H9 (cell line): ENCODE data around the gene FKRP. TPM values are rescaled to one million over a fixed set of nuclear protein-coding genes. Genes with fewer than 3 reads are reported as not detected.

Source experiments
- DNase-seq: peaks from one replicate; pipeline ENCODE4 v3.0.0-alpha.2; 2017
- H2AFZ ChIP-seq: one replicate; pipeline ENCODE4 v1.6.1; 2013; ENCODE audit warnings: mild to moderate bottlenecking, low read length, control low read depth, moderate library complexity
- H2AK5ac ChIP-seq: 2 replicates; pipeline ENCODE4 v1.6.1; 2013; ENCODE audit warnings: low read length, control low read depth, mixed read lengths; ENCODE audit not compliant: insufficient read length
- H2BK120ac ChIP-seq: one replicate; pipeline ENCODE4 v1.6.1; 2013; ENCODE audit warnings: low read depth, mild to moderate bottlenecking, low read length, control low read depth, inconsistent platforms; ENCODE audit not compliant: poor library complexity, severe bottlenecking
- H2BK12ac ChIP-seq: 2 replicates; pipeline ENCODE4 v1.6.1; 2013; ENCODE audit warnings: low read length, control low read depth, mixed read lengths, low read depth; ENCODE audit not compliant: insufficient read length
- H2BK15ac ChIP-seq: 2 replicates; pipeline ENCODE4 v1.6.1; 2013; ENCODE audit warnings: low read depth, low read length, control low read depth
- H2BK20ac ChIP-seq: one replicate; pipeline ENCODE4 v1.6.1; 2013; ENCODE audit warnings: low read depth, mild to moderate bottlenecking, low read length, control low read depth, inconsistent platforms; ENCODE audit not compliant: poor library complexity, severe bottlenecking
- H2BK5ac ChIP-seq: 2 replicates; pipeline ENCODE4 v1.6.1; 2013; ENCODE audit warnings: low read length, control low read depth, mixed read lengths; ENCODE audit not compliant: insufficient read length
- H3K14ac ChIP-seq: 2 replicates; pipeline ENCODE4 v1.6.1; 2013; ENCODE audit warnings: low read length, control low read depth; ENCODE audit not compliant: insufficient read depth
- H3K18ac ChIP-seq: 2 replicates; pipeline ENCODE4 v1.6.1; 2013; ENCODE audit warnings: low read depth, mild to moderate bottlenecking, mixed read lengths, low read length, control low read depth; ENCODE audit not compliant: insufficient read length
- H3K23ac ChIP-seq: 2 replicates; pipeline ENCODE4 v1.6.1; 2013; ENCODE audit warnings: low read length, control low read depth, mixed read lengths, low read depth; ENCODE audit not compliant: insufficient read length
- H3K23me2 ChIP-seq: 2 replicates; pipeline ENCODE4 v1.6.1; 2013; ENCODE audit warnings: low read depth, mild to moderate bottlenecking, mixed read lengths, low read length, control low read depth; ENCODE audit not compliant: insufficient read length, poor library complexity, severe bottlenecking
- H3K27ac ChIP-seq: 2 replicates; pipeline ENCODE4 v1.5.1; 2013; ENCODE audit warnings: low read length, control low read depth, mixed read lengths, low read depth; ENCODE audit not compliant: insufficient read length
- H3K27me3 ChIP-seq: 2 replicates; pipeline ENCODE4 v1.6.1; 2013; ENCODE audit warnings: low read length, control low read depth, inconsistent platforms; ENCODE audit not compliant: insufficient read depth
- H3K4ac ChIP-seq: 2 replicates; pipeline ENCODE4 v1.6.1; 2013; ENCODE audit warnings: low read depth, mild to moderate bottlenecking, control low read depth, inconsistent platforms, low read length, moderate library complexity
- H3K4me1 ChIP-seq: 2 replicates; pipeline ENCODE4 v1.6.1; 2013; ENCODE audit warnings: low read length, control low read depth, inconsistent platforms; ENCODE audit not compliant: insufficient read depth
- H3K4me2 ChIP-seq: 2 replicates; pipeline ENCODE4 v1.6.1; 2013; ENCODE audit warnings: low read length, control low read depth, mixed read lengths; ENCODE audit not compliant: insufficient read length, insufficient read depth
- H3K56ac ChIP-seq: 2 replicates; pipeline ENCODE4 v1.6.1; 2013; ENCODE audit warnings: low read depth, mild to moderate bottlenecking, mixed read lengths, low read length, control low read depth; ENCODE audit not compliant: insufficient read length
- H3K79me1 ChIP-seq: 2 replicates; pipeline ENCODE4 v1.6.1; 2013; ENCODE audit warnings: low read depth, mild to moderate bottlenecking, moderate library complexity, low read length, control low read depth, inconsistent platforms; ENCODE audit not compliant: insufficient read depth, poor library complexity, severe bottlenecking
- H3K79me2 ChIP-seq: 2 replicates; pipeline ENCODE4 v1.6.1; 2013; ENCODE audit warnings: low read length, control low read depth, inconsistent platforms; ENCODE audit not compliant: insufficient read depth
- H3K9ac ChIP-seq: 2 replicates; pipeline ENCODE4 v1.6.1; 2013; ENCODE audit warnings: low read length, control low read depth, mixed read lengths; ENCODE audit not compliant: insufficient read length; ENCODE audit errors: extremely low read depth
- H3K9me3 ChIP-seq: one replicate; pipeline ENCODE4 v1.6.1; 2013; ENCODE audit warnings: low read depth, low read length, inconsistent platforms; ENCODE audit not compliant: control insufficient read depth
- H3T11ph ChIP-seq: one replicate; pipeline ENCODE4 v1.6.1; 2013; ENCODE audit warnings: mild to moderate bottlenecking, low read length, control low read depth, inconsistent platforms
- H4K20me1 ChIP-seq: one replicate; pipeline ENCODE4 v1.6.1; 2013; ENCODE audit not compliant: control insufficient read depth, insufficient read length, insufficient read depth
- H4K5ac ChIP-seq: 2 replicates; pipeline ENCODE4 v1.6.1; 2013; ENCODE audit warnings: low read depth, mild to moderate bottlenecking, mixed read lengths, low read length, control low read depth; ENCODE audit not compliant: insufficient read length
- H4K8ac ChIP-seq: replicated peaks from 2 replicates; pipeline ENCODE4 v1.6.1; 2013; ENCODE audit warnings: low read length, control low read depth, mixed read lengths, low read depth; ENCODE audit not compliant: insufficient read length
- H4K91ac ChIP-seq: 2 replicates; pipeline ENCODE4 v1.6.1; 2013; ENCODE audit warnings: low read depth, mild to moderate bottlenecking, moderate library complexity, mixed read lengths, low read length, control low read depth; ENCODE audit not compliant: insufficient read length
- H3K27ac Mint-ChIP-seq, 3 experiments: 2 replicates in 2 of 3; 3 replicates in 1 of 3; pipeline ENCODE4 v1.8.0; 2020 to 2021; ENCODE audit warnings: mixed read lengths in 3 of 3, mild to moderate bottlenecking in 1 of 3, moderate library complexity in 1 of 3
- H3K27me3 Mint-ChIP-seq: 2 replicates; pipeline ENCODE4 v1.8.0; 2021; ENCODE audit warnings: low read depth, mild to moderate bottlenecking, moderate library complexity, mixed read lengths
- H3K36me3 Mint-ChIP-seq, 3 experiments: 2 replicates in 2 of 3; 3 replicates in 1 of 3; pipeline ENCODE4 v1.8.0; 2020 to 2021; ENCODE audit warnings: low read depth in 3 of 3, mixed read lengths in 3 of 3; ENCODE audit not compliant: insufficient read depth in 1 of 3
- H3K4me1 Mint-ChIP-seq, 2 experiments: 2 replicates each; pipeline ENCODE4 v1.8.0; 2020; ENCODE audit warnings: mixed read lengths in 2 of 2
- H3K4me3 Mint-ChIP-seq, 2 experiments: 2 replicates in 1 of 2; 3 replicates in 1 of 2; pipeline ENCODE4 v1.8.0; 2020 to 2021; ENCODE audit warnings: mild to moderate bottlenecking in 2 of 2, mixed read lengths in 2 of 2, moderate library complexity in 1 of 2
- H3K9me3 Mint-ChIP-seq, 2 experiments: 2 replicates in 1 of 2; 3 replicates in 1 of 2; pipeline ENCODE4 v1.8.0; 2020; ENCODE audit warnings: mild to moderate bottlenecking in 2 of 2, mixed read lengths in 2 of 2, moderate library complexity in 1 of 2
- WGBS: extraction: QIAGEN DNeasy Blood & Tissue Kit; methylation state at CpG from one replicate; pipeline ENCODE4 v1.1.7; 2013; ENCODE audit warnings: missing lambda C conversion rate, low lambda C conversion rate, mixed read lengths; ENCODE audit not compliant: insufficient read length; ENCODE audit errors: extremely low coverage; 5-methylcytosine and 5-hydroxymethylcytosine counted together
- total RNA-seq: library from RNA; stranded (reverse); gene quantifications from 2 replicates; pipeline ENCODE4 v1.2.1, GENCODE V29; 2021
- TF ChIP-seq, protein P1 (sequence below): fragments of 200-600 bp; sonication (generic); conservative IDR thresholded peaks from 3 replicates; pipeline ENCODE4 v1.8.0; 2021; ENCODE audit warnings: antibody characterized with exemption, mild to moderate bottlenecking

FKRP gene
- total RNA-seq, 1 experiment from 2014 or later = 42.2 TPM

DNA sequence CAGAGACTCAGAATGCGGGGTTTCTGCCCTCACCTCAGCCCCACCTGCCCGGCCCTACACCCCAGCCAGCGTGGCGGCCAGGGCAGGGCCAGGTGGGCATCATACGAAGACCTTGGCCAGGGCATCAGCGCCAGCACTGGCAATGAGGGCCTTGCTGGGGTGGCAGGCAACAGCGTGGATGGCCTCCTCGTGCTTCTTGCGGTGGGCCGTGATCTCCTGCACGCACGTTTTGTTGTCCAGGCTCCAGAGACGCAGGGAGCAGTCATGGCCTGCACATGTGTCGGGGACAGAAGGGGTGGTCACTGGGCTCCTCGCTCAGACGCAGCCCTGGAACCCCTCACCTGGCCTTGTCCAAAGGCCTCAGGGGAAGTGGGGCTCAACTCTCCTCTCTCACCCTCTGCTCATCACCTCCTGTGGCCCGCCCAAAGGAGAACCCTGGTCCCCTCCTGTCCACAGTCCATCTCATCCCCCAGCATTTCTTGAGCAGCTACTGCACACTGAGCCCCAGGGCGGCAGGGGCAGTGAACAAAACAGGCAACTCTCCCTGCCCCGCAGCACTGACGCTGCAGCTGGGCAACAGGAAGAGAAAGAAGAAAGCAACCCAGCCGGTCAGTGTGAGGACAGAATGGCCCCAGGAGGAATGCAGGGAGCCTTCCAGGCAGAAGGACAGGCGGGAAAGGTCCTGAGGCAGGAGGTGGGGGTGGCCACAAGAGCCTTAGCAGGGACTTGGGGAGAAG, 25.2 kb upstream of the FKRP start:
- no peak overlapping the region for H3K56ac ChIP-seq
- no peak overlapping the region for H3K14ac ChIP-seq
- WGBS = no CpG with 5 or more reads among the region's 22 CpGs
- H3K18ac ChIP-seq = no peak overlapping the region
- H3K79me2 ChIP-seq = no peaks in the 10 kb centered on the region; the same call in 1 of the 2 replicates
- no peaks in the 10 kb centered on the region for H3K79me1 ChIP-seq
- H2BK20ac ChIP-seq = no peak overlapping the region
- H2BK15ac ChIP-seq = no peak overlapping the region
- H3T11ph ChIP-seq = no peak overlapping the region
- H2BK120ac ChIP-seq = no peak overlapping the region
- no peaks in the 10 kb centered on the region for H3K27me3 ChIP-seq
- no peak overlapping the region for H3K9ac ChIP-seq
- no peak overlapping the region for H2BK12ac ChIP-seq
- no peak overlapping the region for H3K4ac ChIP-seq
- H3K9me3 Mint-ChIP-seq = no peaks in the 10 kb centered on the region
- no peak overlapping the region for H3K23ac ChIP-seq
- no peak overlapping the region for H2BK5ac ChIP-seq
- H4K8ac ChIP-seq = no peak overlapping the region
- H3K27ac ChIP-seq = no peak overlapping the region
- H3K4me2 ChIP-seq = no peak overlapping the region
- no peak overlapping the region for H2AFZ ChIP-seq
- H3K4me1 ChIP-seq = no peaks in the 10 kb centered on the region; the same call in 1 of the 2 replicates
- DNase-seq = no peak
- H2AK5ac ChIP-seq = no peak overlapping the region
- TF ChIP-seq, protein P1, sequence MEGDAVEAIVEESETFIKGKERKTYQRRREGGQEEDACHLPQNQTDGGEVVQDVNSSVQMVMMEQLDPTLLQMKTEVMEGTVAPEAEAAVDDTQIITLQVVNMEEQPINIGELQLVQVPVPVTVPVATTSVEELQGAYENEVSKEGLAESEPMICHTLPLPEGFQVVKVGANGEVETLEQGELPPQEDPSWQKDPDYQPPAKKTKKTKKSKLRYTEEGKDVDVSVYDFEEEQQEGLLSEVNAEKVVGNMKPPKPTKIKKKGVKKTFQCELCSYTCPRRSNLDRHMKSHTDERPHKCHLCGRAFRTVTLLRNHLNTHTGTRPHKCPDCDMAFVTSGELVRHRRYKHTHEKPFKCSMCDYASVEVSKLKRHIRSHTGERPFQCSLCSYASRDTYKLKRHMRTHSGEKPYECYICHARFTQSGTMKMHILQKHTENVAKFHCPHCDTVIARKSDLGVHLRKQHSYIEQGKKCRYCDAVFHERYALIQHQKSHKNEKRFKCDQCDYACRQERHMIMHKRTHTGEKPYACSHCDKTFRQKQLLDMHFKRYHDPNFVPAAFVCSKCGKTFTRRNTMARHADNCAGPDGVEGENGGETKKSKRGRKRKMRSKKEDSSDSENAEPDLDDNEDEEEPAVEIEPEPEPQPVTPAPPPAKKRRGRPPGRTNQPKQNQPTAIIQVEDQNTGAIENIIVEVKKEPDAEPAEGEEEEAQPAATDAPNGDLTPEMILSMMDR = no peak
- peak overlapping the region in 1 of 3 experiments; percentile 5; a peak in 3 of 7 replicates for H3K27ac Mint-ChIP-seq
- H3K36me3 Mint-ChIP-seq = peaks cover 27 to 50% (median 50%) of the 10 kb centered on the region in 3 experiments
- no peaks in the 10 kb centered on the region; the same call in 1 of the 2 replicates for H3K27me3 Mint-ChIP-seq
- no peaks in the 10 kb centered on the region for H4K20me1 ChIP-seq
- no peak overlapping the region for H3K4me3 Mint-ChIP-seq
- H3K23me2 ChIP-seq = peaks cover 11% of the 10 kb centered on the region
- peaks cover 7 to 11% of the 10 kb centered on the region in 2 experiments for H3K4me1 Mint-ChIP-seq
- no peaks in the 10 kb centered on the region for H3K9me3 ChIP-seq
- H4K91ac ChIP-seq = no peak overlapping the region
- no peak overlapping the region for H4K5ac ChIP-seq
